Stimulated activated CD8-positive, alpha-beta memory T cell treated with anti-CD3 and anti-CD28 coated beads, Interleukin-4, amount 100 ng/mL, for 48 hours (primary cell): ENCODE measurements around the gene NRP1.
"Not testable (repeated sequence)": the region's sequence is repeated elsewhere in the genome, so short reads cannot be mapped to it uniquely, and the experiment has no call there.

Experiments used
- DNase-seq: peaks from one replicate; pipeline ENCODE4 v3.0.0-alpha.2; 2020

Gene NRP1

DNA sequence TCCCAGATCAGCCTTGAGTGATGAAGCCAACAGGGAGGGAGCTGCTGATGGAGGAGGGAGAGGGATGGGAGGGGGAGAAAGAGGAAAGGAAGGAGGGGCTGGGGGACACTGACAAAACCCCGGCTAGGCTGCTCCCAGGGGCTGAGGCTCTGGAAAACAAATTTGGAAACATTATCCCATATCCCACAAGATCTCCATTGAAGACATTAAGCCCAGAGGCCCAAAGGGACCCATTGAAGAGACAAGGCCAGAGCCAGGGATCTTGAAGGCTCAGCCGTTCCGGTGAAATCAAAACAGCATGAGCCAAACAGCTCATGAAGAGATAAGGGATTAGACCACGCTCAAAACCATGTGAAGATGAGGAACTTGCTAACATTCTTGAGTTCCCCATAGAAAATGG, 192.2 kb downstream of the NRP1 start:
- DNase-seq: no peak

DNA sequence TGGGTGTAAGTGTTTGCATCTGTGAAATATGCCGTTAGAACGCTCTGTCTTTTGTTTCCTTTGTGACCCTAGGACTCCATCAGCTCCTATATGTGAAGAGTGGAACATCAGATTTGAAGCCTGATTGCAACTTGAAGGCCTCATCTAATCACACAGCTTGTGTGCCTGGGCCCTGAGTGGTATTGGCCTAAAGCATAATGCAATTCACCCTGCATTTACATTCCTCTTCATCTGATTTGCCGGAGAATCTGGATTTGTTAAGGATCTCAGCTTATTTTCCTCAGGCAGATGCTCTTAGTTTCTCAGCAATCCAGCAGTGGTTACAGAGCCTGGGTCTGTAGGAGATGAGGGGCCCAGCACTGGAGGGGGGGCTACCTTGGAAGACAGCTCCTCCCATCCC, 193.2 kb downstream of the NRP1 start:
- DNase-seq: no peak

DNA sequence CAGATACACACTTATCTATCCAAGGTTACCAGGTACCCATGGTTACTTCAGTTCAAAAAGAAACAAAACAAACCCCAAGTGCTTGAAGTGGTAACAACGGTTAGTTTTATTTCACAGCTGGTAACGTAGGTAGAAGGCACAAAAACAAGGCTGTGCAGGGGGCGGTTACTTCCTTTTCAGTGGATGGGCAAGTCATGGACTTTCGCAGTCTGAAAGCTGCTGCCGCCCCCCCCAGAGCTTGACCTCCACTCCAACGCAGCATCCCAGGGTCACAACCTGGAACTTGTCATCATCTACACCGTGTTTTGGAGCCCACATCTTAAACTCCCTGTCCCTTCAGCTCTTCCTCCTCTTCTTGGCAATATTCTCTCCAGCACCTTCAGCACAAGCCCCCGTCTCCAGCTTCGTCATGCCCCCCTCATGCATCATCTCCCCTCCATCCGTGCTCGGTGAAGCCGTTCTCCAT, 195.3 kb downstream of the NRP1 start:
- peak; percentile 77 for DNase-seq

DNA sequence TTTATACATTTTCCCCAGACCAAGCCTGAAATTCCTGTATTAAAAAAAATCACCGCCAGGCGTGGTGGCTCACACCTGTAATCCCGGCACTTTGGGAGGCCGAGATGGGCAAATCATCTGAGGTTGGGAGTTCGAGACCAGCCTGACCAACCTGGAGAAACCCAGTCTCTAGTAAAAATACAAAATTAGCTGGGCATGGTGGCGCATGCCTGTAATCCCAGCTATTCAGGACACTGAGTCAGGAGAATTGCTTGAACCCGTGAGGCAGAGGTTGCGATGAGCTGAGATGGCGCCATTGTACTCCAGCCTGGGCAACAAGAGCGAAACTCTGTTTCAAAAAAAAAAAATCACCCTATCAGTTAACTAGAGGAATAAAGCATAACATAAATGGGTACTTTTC, 195.8 kb downstream of the NRP1 start:
- not testable (repeated sequence) for DNase-seq

DNA sequence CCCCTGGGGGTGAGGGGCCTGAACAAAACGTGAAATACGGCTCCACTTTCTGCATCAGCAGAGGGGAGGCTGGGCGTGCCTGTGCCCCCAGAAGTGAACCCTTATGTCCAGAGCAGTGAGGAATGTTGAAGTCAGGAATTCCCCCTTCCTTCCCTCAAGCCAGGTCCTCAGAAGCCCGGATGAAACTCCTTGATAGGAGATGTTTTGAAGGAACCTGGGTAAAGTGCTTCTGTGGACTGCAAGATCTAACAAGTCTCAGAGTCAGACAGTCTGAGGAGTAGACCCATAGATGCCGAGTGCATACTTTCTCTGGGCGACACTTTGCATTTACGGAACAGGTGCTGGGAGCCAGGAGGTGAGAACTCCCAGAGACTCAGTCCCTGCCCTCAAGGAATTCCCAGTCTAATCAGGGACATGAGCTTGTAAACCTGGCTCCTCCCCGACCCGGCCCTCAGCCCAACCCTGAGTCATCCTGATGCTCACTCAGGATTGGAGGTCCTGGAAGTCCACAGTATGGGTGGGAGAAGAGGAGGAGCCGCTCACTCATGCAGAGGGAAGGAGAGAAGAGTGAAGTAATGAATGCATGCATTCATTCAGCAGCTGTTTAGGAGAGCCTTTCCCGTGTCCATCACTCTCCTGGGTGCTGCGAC, 197.0 kb downstream of the NRP1 start:
- no peak for DNase-seq

DNA sequence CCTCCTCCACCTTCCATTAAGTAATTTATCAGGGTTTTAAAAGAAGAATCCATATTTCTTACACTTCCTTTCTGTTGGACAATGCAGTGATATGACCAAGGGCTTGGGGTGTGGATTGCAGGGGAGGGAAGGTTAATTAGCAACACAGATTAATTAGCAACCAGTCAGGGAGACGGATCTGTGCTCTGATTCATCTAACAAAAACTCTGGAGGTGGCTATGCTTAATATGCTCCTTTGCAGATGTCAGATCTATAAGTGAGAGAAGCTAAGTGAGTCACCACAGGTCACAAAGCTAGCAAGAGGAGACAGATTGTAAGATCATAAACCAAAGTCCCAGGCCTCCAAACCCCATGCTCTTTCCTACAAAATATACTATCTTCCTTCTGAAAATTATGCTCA, 197.7 kb downstream of the NRP1 start:
- DNase-seq: no peak

DNA sequence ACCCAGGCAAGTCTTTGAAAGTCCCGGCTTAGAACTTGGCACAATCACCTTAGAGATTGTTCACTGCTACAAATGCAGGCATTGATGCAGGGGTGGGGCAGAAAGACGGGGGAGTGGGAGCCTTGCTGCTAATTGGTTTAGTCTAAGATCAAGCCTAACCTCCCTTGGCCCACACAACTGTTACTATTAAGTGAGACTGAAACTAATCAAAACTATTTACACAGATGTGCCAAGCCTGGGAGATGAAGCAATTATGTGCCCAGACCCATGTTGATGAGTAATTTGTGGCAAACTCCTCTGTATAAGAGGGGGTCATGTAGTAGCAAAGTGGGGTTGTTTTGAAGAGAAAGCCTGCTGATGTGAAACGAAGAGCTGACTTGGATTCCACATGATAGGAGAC, 198.2 kb downstream of the NRP1 start:
- DNase-seq: no peak

DNA sequence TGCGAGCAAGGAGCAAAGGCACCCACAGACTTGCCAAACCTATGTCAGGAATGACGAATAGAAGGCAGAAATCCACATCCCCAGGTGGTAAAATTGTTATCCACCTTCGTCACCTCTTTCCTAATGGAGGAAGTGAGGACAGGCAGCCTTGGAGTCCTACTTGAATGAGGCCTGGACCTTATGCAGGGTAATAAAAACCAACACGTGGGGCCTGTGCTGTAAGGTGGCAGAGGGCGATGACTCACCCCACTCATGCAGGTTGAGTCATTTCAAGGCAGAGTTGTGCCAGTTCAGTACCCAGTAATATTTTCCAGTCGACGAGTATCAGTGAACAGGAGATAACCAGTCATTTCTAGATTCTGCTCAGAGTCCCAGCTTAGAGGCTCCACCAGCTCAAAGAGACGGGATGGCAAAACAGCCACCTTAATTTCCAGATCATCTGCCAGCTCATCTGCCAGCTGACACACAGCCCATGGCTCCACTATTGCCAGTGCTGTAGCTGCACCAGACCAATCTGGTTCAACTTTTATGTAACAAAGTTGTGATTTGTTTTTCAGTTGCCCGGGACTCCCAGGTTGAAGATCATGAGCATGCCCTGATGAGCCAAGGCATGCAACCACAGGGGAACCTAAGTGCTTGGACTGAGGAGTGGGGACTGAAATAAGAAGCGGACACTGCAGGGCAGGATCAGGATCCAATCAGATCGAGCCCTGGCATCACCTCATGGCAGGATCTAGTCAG, 200.3 kb downstream of the NRP1 start:
- peak; percentile 76 for DNase-seq

DNA sequence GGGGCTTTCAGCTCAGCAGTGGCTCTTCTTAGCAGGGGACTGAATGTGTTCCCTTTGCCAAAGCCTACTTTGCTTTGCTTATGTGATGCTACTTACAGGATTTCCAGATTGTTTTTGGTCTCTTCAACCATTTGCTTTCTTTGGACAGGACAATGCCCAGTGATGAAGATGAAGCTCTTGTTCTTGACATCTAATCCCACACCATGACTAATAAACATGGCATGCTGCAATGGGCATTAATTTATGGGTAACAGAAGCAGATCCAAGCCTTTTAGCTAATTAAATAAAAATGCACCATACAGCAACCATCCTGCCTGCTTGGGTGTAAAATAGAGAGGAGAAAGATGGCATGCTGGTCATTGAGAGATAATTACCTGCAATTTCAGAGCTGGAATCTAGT, 200.9 kb downstream of the NRP1 start:
- DNase-seq: no peak

DNA sequence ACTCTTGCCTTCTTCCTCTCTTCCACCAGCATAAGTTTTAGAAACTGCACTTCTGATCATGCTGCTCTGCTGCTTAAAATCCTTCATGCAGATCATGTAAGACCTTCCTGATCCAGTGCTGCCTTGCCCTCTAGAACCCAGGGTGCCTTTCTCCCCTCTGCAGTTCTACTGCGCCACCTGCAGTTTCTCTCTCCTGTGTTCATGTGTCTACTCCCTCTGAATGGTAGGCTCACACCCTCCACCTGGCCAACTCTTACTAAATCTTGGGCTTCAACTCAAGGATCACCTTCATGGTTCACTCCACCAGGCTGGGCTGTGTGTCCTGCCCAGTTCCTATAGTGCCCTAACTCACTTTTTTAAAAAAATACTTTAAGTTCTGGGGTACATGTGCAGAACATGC, 201.8 kb downstream of the NRP1 start:
- peak; percentile 64 for DNase-seq

DNA sequence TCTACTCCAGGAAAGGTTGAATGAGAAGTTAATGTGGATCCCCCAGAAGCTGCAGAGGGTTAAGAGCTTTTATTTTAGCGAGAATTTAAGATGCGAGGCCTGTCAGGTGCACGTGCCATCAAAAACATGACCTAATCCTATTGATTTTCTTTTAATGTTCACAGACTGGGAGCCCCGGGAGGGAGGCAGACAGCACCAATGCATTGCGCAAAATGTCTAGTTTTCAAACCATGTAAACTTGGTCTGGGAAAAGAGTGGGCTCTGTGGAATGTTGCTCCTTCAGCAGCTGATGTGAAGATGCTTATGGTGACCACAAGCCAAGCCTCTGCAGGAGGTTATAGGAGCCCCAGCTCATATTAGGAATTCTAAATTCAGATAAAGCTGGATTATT, 204.5 kb downstream of the NRP1 start:
- DNase-seq: no peak

DNA sequence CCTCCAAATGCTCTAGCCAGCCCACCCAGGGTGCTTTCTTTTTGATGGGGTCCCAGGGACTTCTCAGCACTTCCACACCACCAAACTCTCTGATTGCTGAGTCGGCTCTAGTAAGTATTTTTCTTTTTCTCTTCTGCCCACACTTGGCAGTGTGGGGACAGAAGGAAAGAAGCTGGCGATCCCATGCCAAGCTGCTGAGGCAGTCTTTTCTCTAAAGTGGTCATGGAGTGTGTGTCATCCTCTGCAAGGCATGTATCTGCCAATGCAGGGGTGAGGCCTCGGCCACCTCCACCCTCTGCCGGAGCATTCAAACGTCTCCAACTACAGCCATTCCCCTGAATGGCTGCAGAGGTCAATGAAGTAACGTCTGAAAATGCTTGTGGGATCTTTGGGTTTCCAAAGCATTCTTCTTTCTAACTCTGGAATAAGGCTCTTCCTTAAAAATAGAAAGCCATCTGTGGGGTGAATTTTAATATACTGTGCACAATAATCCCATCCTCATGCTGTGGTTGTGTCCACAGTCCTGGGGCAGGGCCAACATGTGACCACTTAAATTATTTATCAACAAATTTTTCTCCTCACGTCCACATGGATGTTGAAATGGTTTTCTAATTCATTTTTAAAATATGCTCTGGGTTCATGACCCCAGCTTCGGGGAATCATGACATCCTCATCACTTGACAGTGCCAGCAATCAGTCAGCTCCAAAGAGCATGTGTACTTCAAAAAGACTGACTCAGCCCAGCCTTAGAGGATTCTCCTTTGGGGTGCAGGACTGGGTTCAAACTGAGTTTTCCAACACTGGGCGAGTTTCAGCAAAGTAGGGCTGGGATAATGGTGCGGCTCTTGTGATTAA, 205.1 kb downstream of the NRP1 start:
- DNase-seq: no peak

DNA sequence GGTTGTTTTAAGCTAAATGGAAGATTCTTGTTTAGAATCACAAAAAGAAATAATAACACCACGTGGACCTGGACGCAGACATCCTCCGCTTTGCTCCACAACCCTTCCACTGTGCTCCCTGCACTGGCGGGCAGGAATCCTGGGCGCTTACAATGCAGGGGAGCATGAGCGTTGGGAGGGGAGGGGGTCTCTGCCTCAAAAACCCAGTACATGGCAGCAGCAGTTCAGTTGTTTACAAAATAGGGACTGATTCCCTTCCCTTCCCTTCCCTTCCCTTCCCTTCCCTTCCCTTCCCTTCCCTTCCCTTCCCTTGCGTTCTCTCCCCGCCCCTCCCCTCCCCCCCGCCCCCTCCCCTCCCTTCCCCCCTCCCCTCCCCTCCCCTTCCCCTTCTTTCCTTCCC, 206.8 kb downstream of the NRP1 start:
- DNase-seq: peak; percentile 21
